GM12864 (cell line): Measurements from ENCODE around the gene WFS1.

Experiments used
- DNase-seq: peaks from one replicate; pipeline ENCODE4 v3.0.0-alpha.2; 2011; ENCODE audit warnings: low read depth
- H3K4me3 ChIP-seq: 2 replicates; pipeline ENCODE4 v1.5.1; 2011; ENCODE audit warnings: mild to moderate bottlenecking, low read depth, low read length, control low read depth
- CTCF ChIP-seq: IDR thresholded peaks from 2 replicates; pipeline ENCODE4 v1.5.1; 2011; ENCODE audit warnings: low read depth, mild to moderate bottlenecking, moderate library complexity, low read length, control low read depth, inconsistent platforms; ENCODE audit errors: missing control alignments

The WFS1 gene

GRCh38 chr4:6269616-6270511 lies at the start of gene WFS1:
WFS1 (plus strand) TSS chr4:6269850; CDS start chr4:6277456, 7,606 bp downstream.
- peak within 1 kb of the TSS; percentile 94 for H3K4me3 ChIP-seq
- peak; percentile 93 for DNase-seq
- no peak for TF ChIP-seq CTCF

- no peak overlapping the region for H3K4me3 ChIP-seq
- no peak for TF ChIP-seq CTCF
- DNase-seq = no peak
These were observed 48.3 kb upstream of the WFS1 start for GRCh38 chr4:6221301-6221850.

- H3K4me3 ChIP-seq = no peak overlapping the region
- no peak for DNase-seq
- no peak for TF ChIP-seq CTCF
These were observed 47.5 kb upstream of the WFS1 start for GRCh38 chr4:6221851-6222760.

- DNase-seq = no peak
- no peak for TF ChIP-seq CTCF
- no peak overlapping the region for H3K4me3 ChIP-seq
These were observed 46.8 kb upstream of the WFS1 start for GRCh38 chr4:6222761-6223292.

- no peak for TF ChIP-seq CTCF
- no peak for DNase-seq
- no peak overlapping the region for H3K4me3 ChIP-seq
These were observed 44.9 kb upstream of the WFS1 start for GRCh38 chr4:6224735-6225134.

GRCh38 chr4:6225469-6225868 lies 44.2 kb upstream of the WFS1 start:
- no peak for DNase-seq
- no peak overlapping the region for H3K4me3 ChIP-seq
- TF ChIP-seq CTCF = no peak
